CD14-positive monocyte (primary cell): ENCODE results near the gene CRB2. TPM values are rescaled to one million over a fixed set of nuclear protein-coding genes. Genes with fewer than 3 reads are reported as not detected.

ENCODE experiments used
- DNase-seq, 3 donors: peaks; one replicate each; pipeline ENCODE4 v3.0.0-alpha.2; 2011 to 2022
- H2AFZ ChIP-seq: 2 replicates; pipeline ENCODE4 v1.6.0; 2012; ENCODE audit warnings: mild to moderate bottlenecking, low read depth, low read length, inconsistent platforms; ENCODE audit not compliant: insufficient read depth, poor library complexity, severe bottlenecking
- H3K27ac ChIP-seq, 2 donors: 1 replicate in 1 of 2; 2 replicates in 1 of 2; pipeline ENCODE4 v1.5.1; 2012 to 2013; ENCODE audit warnings: low read length in 2 of 2, control low read depth in 1 of 2, inconsistent platforms in 1 of 2, low read depth in 1 of 2, mild to moderate bottlenecking in 1 of 2
- H3K27me3 ChIP-seq, 2 donors: one replicate each; pipeline versions ENCODE4 v1.6.0 to v1.6.1; 2011 to 2013; ENCODE audit warnings: low read length in 2 of 2; ENCODE audit not compliant: control insufficient read depth in 2 of 2, insufficient read depth in 2 of 2
- H3K36me3 ChIP-seq, 2 donors: replicated peaks in 1 of 2; 1 replicate in 1 of 2; 2 replicates in 1 of 2; pipeline versions ENCODE4 v1.5.1 to v1.6.1; 2012 to 2013; ENCODE audit warnings: low read length in 2 of 2, control low read depth in 1 of 2, inconsistent platforms in 1 of 2, mild to moderate bottlenecking in 1 of 2; ENCODE audit not compliant: insufficient read depth in 2 of 2, control insufficient read depth in 1 of 2
- H3K4me1 ChIP-seq, 2 donors: 1 replicate in 1 of 2; 2 replicates in 1 of 2; pipeline versions ENCODE4 v1.5.1 to v1.6.1; 2012 to 2013; ENCODE audit warnings: low read length in 2 of 2, control low read depth in 1 of 2, inconsistent platforms in 1 of 2, mild to moderate bottlenecking in 1 of 2, moderate library complexity in 1 of 2; ENCODE audit not compliant: insufficient read depth in 2 of 2, control insufficient read depth in 1 of 2
- H3K4me2 ChIP-seq: replicated peaks from 2 replicates; pipeline ENCODE3; 2012; ENCODE audit warnings: low read length, moderate library complexity, mild to moderate bottlenecking; ENCODE audit not compliant: poor library complexity, severe bottlenecking; ENCODE audit errors: extremely low read depth
- H3K4me3 ChIP-seq, 3 experiments: fragments of 200-600 bp in 1 of 3; sonication (generic) in 1 of 3; replicated peaks in 1 of 3; 1 replicate in 2 of 3; 2 replicates in 1 of 3; pipeline ENCODE4 v1.5.1; 2011 to 2013; ENCODE audit warnings: low read length in 3 of 3, mild to moderate bottlenecking in 3 of 3, control low read depth in 2 of 3, low read depth in 2 of 3, inconsistent platforms in 1 of 3, moderate library complexity in 1 of 3
- H3K79me2 ChIP-seq: 2 replicates; pipeline ENCODE4 v1.6.0; 2012; ENCODE audit warnings: mild to moderate bottlenecking, control low read depth, inconsistent platforms, low read length, moderate library complexity; ENCODE audit not compliant: insufficient read depth
- H3K9ac ChIP-seq: 2 replicates; pipeline ENCODE4 v1.6.0; 2017; ENCODE audit warnings: low read length, mild to moderate bottlenecking; ENCODE audit not compliant: insufficient read depth, poor library complexity, severe bottlenecking
- H3K9me3 ChIP-seq, 2 donors: replicated peaks in 1 of 2; 1 replicate in 1 of 2; 2 replicates in 1 of 2; pipeline versions ENCODE4 v1.5.1 to v1.6.1; 2012 to 2013; ENCODE audit warnings: low read length in 2 of 2, control low read depth in 1 of 2; ENCODE audit not compliant: control insufficient read depth in 1 of 2, insufficient read depth in 1 of 2
- H4K20me1 ChIP-seq: 2 replicates; pipeline ENCODE4 v1.6.0; 2012; ENCODE audit warnings: mild to moderate bottlenecking, low read length, control low read depth, moderate library complexity; ENCODE audit not compliant: insufficient read depth
- H3K27ac Mint-ChIP-seq, 7 donors: one replicate each; pipeline ENCODE4 v1.8.0; 2020; ENCODE audit warnings: mild to moderate bottlenecking in 7 of 7, mixed read lengths in 7 of 7, moderate library complexity in 6 of 7, inconsistent platforms in 2 of 7
- H3K27me3 Mint-ChIP-seq, 3 donors: one replicate each; pipeline ENCODE4 v1.8.0; 2021 to 2022; ENCODE audit warnings: low read depth in 3 of 3, mild to moderate bottlenecking in 3 of 3, mixed read lengths in 3 of 3, moderate library complexity in 3 of 3, inconsistent platforms in 1 of 3
- H3K36me3 Mint-ChIP-seq, 2 donors: one replicate each; pipeline ENCODE4 v1.8.0; 2020; ENCODE audit warnings: mixed read lengths in 2 of 2, inconsistent platforms in 1 of 2, mild to moderate bottlenecking in 1 of 2
- H3K4me1 Mint-ChIP-seq: one replicate; pipeline ENCODE4 v1.8.0; 2020; ENCODE audit warnings: mild to moderate bottlenecking, mixed read lengths
- H3K4me3 Mint-ChIP-seq, 2 donors: one replicate each; pipeline ENCODE4 v1.8.0; 2020; ENCODE audit warnings: mild to moderate bottlenecking in 2 of 2, mixed read lengths in 2 of 2, moderate library complexity in 1 of 2
- H3K9me3 Mint-ChIP-seq, 7 donors: one replicate each; pipeline ENCODE4 v1.8.0; 2020 to 2022; ENCODE audit warnings: mixed read lengths in 7 of 7, mild to moderate bottlenecking in 6 of 7, moderate library complexity in 6 of 7, inconsistent platforms in 2 of 7
- WGBS: methylation state at CpG from one replicate; pipeline ENCODE4 v1.1.5; 2013; ENCODE audit warnings: missing lambda C conversion rate; ENCODE audit not compliant: insufficient coverage; 5-methylcytosine and 5-hydroxymethylcytosine counted together
- intact Hi-C, 2 donors: fragments of 100-400 bp; cut with micrococcal nuclease; formaldehyde crosslinking; loops; one replicate each; pipeline versions ENCODE4 v1.15.0 to v1.15.1; 2023
- polyA plus RNA-seq, 3 donors: library from polyadenylated mRNA; depleted of rRNA in 1 of 3; unstranded in 2 of 3; stranded (reverse) in 1 of 3; fragments of 300-500 nt in 2 of 3; fragments of >200 nt in 1 of 3; fragmentation: Illumina TruSeq in 2 of 3; gene quantifications; 1 replicate in 2 of 3; 2 replicates in 1 of 3; pipeline ENCODE4 v1.2.3, GENCODE V29; 2012 to 2021
- TF ChIP-seq, protein P1 (sequence below): fragments of 200-600 bp; IDR thresholded peaks from one replicate; pipeline ENCODE4 v1.8.0; 2022; ENCODE audit warnings: antibody characterized with exemption, mild to moderate bottlenecking

Gene CRB2
- polyA plus RNA-seq, 3 donors, result not detected

DNA sequence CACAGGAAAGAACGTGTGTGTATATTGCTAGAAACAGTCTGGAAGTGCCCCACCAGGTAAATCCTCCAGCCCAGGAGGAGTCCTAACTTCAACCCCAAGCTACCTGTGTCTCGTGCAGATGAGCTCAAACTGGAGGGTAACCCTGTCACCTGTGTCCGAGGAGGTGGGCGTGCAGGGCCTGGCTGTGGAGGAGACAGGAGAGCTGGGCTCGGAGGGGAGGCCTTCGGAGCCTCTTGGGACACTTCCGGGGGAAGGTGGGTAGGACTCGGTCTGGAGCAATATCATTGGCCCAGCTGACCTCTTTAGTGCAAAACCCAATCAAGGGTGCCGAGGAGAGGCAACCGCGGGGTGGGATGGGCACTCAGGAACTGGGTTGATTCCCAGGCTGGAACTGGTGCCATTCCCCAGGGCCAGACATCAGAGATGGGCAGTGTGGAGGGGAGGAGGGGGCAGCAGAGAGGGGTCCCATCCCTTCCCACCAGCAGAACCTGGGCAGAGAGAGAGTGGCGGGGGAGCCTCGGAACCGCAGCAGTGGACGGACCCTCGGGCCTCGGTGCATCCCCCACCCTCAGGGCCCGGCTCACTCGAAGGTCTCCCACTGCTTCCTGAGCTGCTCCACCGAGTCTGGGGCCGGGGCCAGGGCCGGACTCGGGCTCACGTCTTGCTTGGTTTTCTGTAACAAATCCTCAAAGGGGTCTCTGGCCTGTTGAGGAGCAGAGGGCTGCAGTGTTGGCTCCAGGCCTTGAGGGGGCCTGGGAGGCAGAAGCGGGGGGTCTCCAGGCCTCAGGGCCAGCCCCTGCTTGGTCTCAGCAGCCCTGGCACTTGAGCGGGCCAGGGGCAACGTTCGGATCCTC lies 25.1 kb downstream of the CRB2 start:
- peaks cover 5% of the 10 kb centered on the region for H3K4me1 Mint-ChIP-seq
- DNase-seq, result no peak
- Histone ChIP-seq H3K9me3 (no peaks in the 10 kb centered on the region), H3K4me3 (no peak overlapping the region), H3K79me2 (no peaks in the 10 kb centered on the region), H4K20me1 (peaks cover 32% of the 10 kb centered on the region), H2AFZ (no peak overlapping the region), H3K9ac (no peak overlapping the region), H3K4me1 (peaks cover 0 to 3% of the 10 kb centered on the region in 2 donors), H3K27me3 (peaks cover 0 to 2% of the 10 kb centered on the region in 2 donors), H3K36me3 (peaks cover 36 to 45% of the 10 kb centered on the region in 2 donors), H3K27ac (no peak overlapping the region), H3K4me2 (no peak overlapping the region)
- H3K4me3 Mint-ChIP-seq, result no peak overlapping the region
- H3K9me3 Mint-ChIP-seq, result no peaks in the 10 kb centered on the region
- 95% methylated on average over 26 of the region's 28 CpGs for WGBS
- peaks cover 33 to 58% of the 10 kb centered on the region in 2 donors for H3K36me3 Mint-ChIP-seq
- H3K27me3 Mint-ChIP-seq, result peaks cover 6 to 12% (median 9%) of the 10 kb centered on the region in 3 donors
- TF ChIP-seq, protein P1, sequence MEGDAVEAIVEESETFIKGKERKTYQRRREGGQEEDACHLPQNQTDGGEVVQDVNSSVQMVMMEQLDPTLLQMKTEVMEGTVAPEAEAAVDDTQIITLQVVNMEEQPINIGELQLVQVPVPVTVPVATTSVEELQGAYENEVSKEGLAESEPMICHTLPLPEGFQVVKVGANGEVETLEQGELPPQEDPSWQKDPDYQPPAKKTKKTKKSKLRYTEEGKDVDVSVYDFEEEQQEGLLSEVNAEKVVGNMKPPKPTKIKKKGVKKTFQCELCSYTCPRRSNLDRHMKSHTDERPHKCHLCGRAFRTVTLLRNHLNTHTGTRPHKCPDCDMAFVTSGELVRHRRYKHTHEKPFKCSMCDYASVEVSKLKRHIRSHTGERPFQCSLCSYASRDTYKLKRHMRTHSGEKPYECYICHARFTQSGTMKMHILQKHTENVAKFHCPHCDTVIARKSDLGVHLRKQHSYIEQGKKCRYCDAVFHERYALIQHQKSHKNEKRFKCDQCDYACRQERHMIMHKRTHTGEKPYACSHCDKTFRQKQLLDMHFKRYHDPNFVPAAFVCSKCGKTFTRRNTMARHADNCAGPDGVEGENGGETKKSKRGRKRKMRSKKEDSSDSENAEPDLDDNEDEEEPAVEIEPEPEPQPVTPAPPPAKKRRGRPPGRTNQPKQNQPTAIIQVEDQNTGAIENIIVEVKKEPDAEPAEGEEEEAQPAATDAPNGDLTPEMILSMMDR, result no peak
- H3K27ac Mint-ChIP-seq, result peak overlapping the region in 1 of 7 donors; percentile 19
- intact Hi-C loops, result no loop called here

DNA sequence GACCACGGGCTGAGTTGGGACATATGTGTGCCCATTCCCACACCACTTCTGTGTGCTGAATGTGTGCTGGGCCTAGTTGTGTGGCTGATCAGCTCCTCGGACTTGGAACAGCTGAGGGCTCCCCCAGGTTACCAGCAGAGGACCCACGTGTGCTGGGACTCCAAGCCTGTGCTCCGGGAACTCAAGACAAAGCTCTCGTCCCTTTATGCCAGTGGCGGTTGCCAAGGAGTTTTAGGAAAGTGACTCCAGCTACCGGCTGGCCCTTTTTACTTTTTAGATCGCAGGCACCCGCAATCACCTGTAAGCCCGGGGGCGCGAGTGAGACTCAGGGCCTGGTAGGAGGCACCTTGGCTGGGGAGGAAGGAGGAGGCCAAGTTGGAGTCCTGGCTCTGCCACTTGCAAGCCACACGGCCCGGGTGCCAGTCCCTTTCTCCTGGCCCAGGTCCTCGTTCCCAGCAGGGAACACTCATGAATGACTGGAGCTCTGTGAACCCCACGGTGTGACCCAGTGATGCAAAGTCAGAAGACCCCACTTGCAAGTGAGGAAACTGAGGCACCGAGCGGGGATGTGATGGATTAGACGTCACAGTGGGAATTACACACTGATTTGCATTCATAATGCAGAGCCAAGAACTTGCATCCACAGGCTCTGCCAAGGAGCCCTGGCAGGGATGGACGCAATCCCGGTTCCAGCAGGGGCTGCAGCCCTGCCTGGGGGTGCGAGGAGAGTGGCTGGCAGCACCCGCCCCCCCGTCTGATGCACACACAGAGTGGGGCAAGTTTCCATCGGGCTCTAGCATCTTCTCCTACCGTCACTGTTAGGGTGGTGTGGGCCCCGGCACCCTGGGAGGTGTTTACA lies 26.9 kb downstream of the CRB2 start:
- Histone ChIP-seq H4K20me1 (peaks cover 32% of the 10 kb centered on the region), H3K4me3 (no peak overlapping the region), H3K79me2 (no peaks in the 10 kb centered on the region), H3K4me2 (no peak overlapping the region), H3K27me3 (no peaks in the 10 kb centered on the region), H3K27ac (peak overlapping the region in 1 of 2 donors; percentile 2), H3K4me1 (peaks cover 7% of the 10 kb centered on the region in 2 donors), H3K36me3 (peaks cover 36 to 45% of the 10 kb centered on the region in 2 donors), H2AFZ (no peak overlapping the region), H3K9me3 (no peaks in the 10 kb centered on the region), H3K9ac (no peak overlapping the region)
- no peak overlapping the region for H3K27ac Mint-ChIP-seq
- H3K4me1 Mint-ChIP-seq, result peaks cover 8% of the 10 kb centered on the region
- TF ChIP-seq, protein P1, result no peak
- peaks cover 33 to 58% of the 10 kb centered on the region in 2 donors for H3K36me3 Mint-ChIP-seq
- WGBS, result 98% methylated on average over 26 of the region's 27 CpGs
- H3K4me3 Mint-ChIP-seq, result no peak overlapping the region
- peaks cover 0 to 4% (median 3%) of the 10 kb centered on the region in 3 donors for H3K27me3 Mint-ChIP-seq
- no peak for DNase-seq
- H3K9me3 Mint-ChIP-seq, result peaks cover 0 to 2% (median 0%) of the 10 kb centered on the region in 7 donors
- intact Hi-C loops, result no loop called here
